IMR-90 (cell line): ENCODE data around the gene SETD9. TPM values are rescaled to one million over a fixed set of nuclear protein-coding genes. Genes with fewer than 3 reads are reported as not detected.

Experiments used
- ATAC-seq: fragments of 200-7000 bp; cut with Tn5 transposase; 2 replicates; pipeline ENCODE4 v1.9.1; 2020; ENCODE audit warnings: low read depth, mild to moderate bottlenecking, moderate library complexity
- BruUV-seq: library from RNA; stranded (reverse); fragments of 400-500 nt; replicated peaks from 2 replicates; lab custom pipeline; 2021; lab: Mats Ljungman, UMichigan
- CTCF ChIA-PET: fragments of 300-600 bp; formaldehyde crosslinking; extraction: SDS; loops from one replicate; lab custom pipeline; 2021; ENCODE audit warnings: antibody characterized with exemption; lab: Yijun Ruan, JAX
- POLR2A ChIA-PET: fragments of 300-600 bp; sonication (Branson Sonifier 250); formaldehyde crosslinking; loops from one replicate; lab custom pipeline; 2022; ENCODE audit warnings: antibody characterized with exemption; ENCODE audit not compliant: unreplicated experiment; lab: Charles Lee
- DNase-seq: peaks from one replicate; pipeline ENCODE4 v3.0.0; 2013
- H2AFZ ChIP-seq: replicated peaks from 2 replicates; pipeline ENCODE3; 2013; ENCODE audit warnings: low read length, mild to moderate bottlenecking; ENCODE audit not compliant: poor library complexity
- H2AK5ac ChIP-seq: 2 replicates; pipeline ENCODE4 v1.6.1; 2013; ENCODE audit warnings: low read depth, low read length, inconsistent platforms
- H2AK9ac ChIP-seq: replicated peaks from 2 replicates; pipeline ENCODE3; 2013; ENCODE audit warnings: mild to moderate bottlenecking, low read depth, low read length, moderate library complexity; ENCODE audit not compliant: poor library complexity
- H2BK120ac ChIP-seq: 2 replicates; pipeline ENCODE4 v1.6.1; 2013; ENCODE audit warnings: low read depth, low read length, inconsistent platforms
- H2BK15ac ChIP-seq: 3 replicates; pipeline ENCODE4 v1.6.1; 2013; ENCODE audit warnings: low read depth, low read length, inconsistent platforms
- H2BK20ac ChIP-seq: 2 replicates; pipeline ENCODE4 v1.6.1; 2013; ENCODE audit warnings: low read depth, mild to moderate bottlenecking, inconsistent platforms, low read length, moderate library complexity
- H2BK5ac ChIP-seq: 2 replicates; pipeline ENCODE4 v1.6.1; 2013; ENCODE audit warnings: mild to moderate bottlenecking, low read depth, low read length, inconsistent platforms; ENCODE audit not compliant: poor library complexity, severe bottlenecking
- H3K14ac ChIP-seq: replicated peaks from 2 replicates; pipeline ENCODE4 v1.6.1; 2013; ENCODE audit warnings: low read depth, low read length, inconsistent platforms
- H3K18ac ChIP-seq: 2 replicates; pipeline ENCODE4 v1.6.1; 2013; ENCODE audit warnings: low read depth, low read length, control low read depth
- H3K23ac ChIP-seq: 2 replicates; pipeline ENCODE4 v1.6.1; 2013; ENCODE audit warnings: low read depth, low read length, inconsistent platforms
- H3K27ac ChIP-seq: 2 replicates; pipeline ENCODE4 v1.5.1; 2013; ENCODE audit warnings: mild to moderate bottlenecking, control low read depth, low read length; ENCODE audit not compliant: insufficient read depth
- H3K27me3 ChIP-seq: 2 replicates; pipeline ENCODE4 v1.6.1; 2013; ENCODE audit warnings: low read length; ENCODE audit not compliant: control insufficient read depth, insufficient read depth
- H3K36me3 ChIP-seq: 2 replicates; pipeline ENCODE4 v1.6.1; 2013; ENCODE audit warnings: low read length, mixed read lengths; ENCODE audit not compliant: control insufficient read depth, insufficient read depth
- H3K4ac ChIP-seq: 2 replicates; pipeline ENCODE4 v1.6.1; 2013; ENCODE audit warnings: low read depth, low read length, inconsistent platforms
- H3K4me1 ChIP-seq: 2 replicates; pipeline ENCODE4 v1.6.1; 2013; ENCODE audit warnings: low read length, mixed read lengths; ENCODE audit not compliant: control insufficient read depth, insufficient read depth
- H3K4me2 ChIP-seq: 2 replicates; pipeline ENCODE4 v1.6.1; 2013; ENCODE audit warnings: low read depth, mild to moderate bottlenecking, control low read depth, low read length, moderate library complexity
- H3K4me3 ChIP-seq: 2 replicates; pipeline ENCODE4 v1.5.1; 2013; ENCODE audit warnings: low read depth, mild to moderate bottlenecking, control low read depth, low read length, moderate library complexity; ENCODE audit not compliant: insufficient read depth
- H3K56ac ChIP-seq: 2 replicates; pipeline ENCODE4 v1.6.1; 2013; ENCODE audit warnings: low read length, inconsistent platforms; ENCODE audit not compliant: insufficient read depth; ENCODE audit errors: extremely low read depth
- H3K79me1 ChIP-seq, 2 experiments: 2 replicates each; pipeline ENCODE4 v1.6.1; 2013; ENCODE audit warnings: low read length in 2 of 2, inconsistent platforms in 1 of 2, low read depth in 1 of 2
- H3K9ac ChIP-seq: 2 replicates; pipeline ENCODE4 v1.6.1; 2013; ENCODE audit warnings: low read depth, low read length, control low read depth
- H3K9me1 ChIP-seq: 2 replicates; pipeline ENCODE4 v1.6.1; 2013; ENCODE audit warnings: low read length, inconsistent platforms; ENCODE audit not compliant: insufficient read depth
- H3K9me3 ChIP-seq: 2 replicates; pipeline ENCODE4 v1.6.1; 2013; ENCODE audit warnings: low read length; ENCODE audit not compliant: control insufficient read depth, insufficient read depth
- H4K20me1 ChIP-seq: 2 replicates; pipeline ENCODE4 v1.6.1; 2013; ENCODE audit warnings: low read length, inconsistent platforms; ENCODE audit not compliant: insufficient read depth
- H4K5ac ChIP-seq: 2 replicates; pipeline ENCODE4 v1.6.1; 2013; ENCODE audit warnings: mild to moderate bottlenecking, low read depth, low read length, control low read depth
- H4K8ac ChIP-seq, 2 experiments: 2 replicates each; pipeline ENCODE4 v1.6.1; 2013; ENCODE audit warnings: low read depth in 2 of 2, low read length in 2 of 2, control low read depth in 1 of 2, inconsistent platforms in 1 of 2
- H4K91ac ChIP-seq: 2 replicates; pipeline ENCODE4 v1.6.1; 2013; ENCODE audit warnings: low read depth, low read length, inconsistent platforms; ENCODE audit not compliant: insufficient read depth
- MAFK ChIP-seq: IDR thresholded peaks from 2 replicates; pipeline ENCODE4 v1.6.1; 2012; ENCODE audit warnings: low read depth, low read length, improper control_type of control experiment
- MXI1 ChIP-seq: IDR thresholded peaks from 2 replicates; pipeline ENCODE4 v1.6.1; 2012; ENCODE audit warnings: low read depth, mild to moderate bottlenecking, low read length, moderate library complexity, borderline replicate concordance
- WGBS, 2 experiments: methylation state at CpG; one replicate each; pipeline versions ENCODE4 v1.1.5 to v1.1.7; 2013; ENCODE audit warnings: missing lambda C conversion rate in 2 of 2; ENCODE audit not compliant: insufficient read length in 1 of 2; ENCODE audit errors: extremely low coverage in 2 of 2; 5-methylcytosine and 5-hydroxymethylcytosine counted together
- dilution Hi-C: fragments of 300-500 bp; cut with HindIII; formaldehyde crosslinking; loops from one replicate; pipeline ENCODE4 v1.14.3; 2018; ENCODE audit warnings: low sequenced_read_pairs; ENCODE audit not compliant: unreplicated experiment
- in situ Hi-C: fragments of 300-500 bp; cut with MboI; formaldehyde crosslinking; loops from 3 replicates; pipeline ENCODE4 v1.14.3; 2019; ENCODE audit warnings: low sequenced_read_pairs, inconsistent platforms, mixed read lengths
- intact Hi-C: fragments of 100-400 bp; cut with micrococcal nuclease; formaldehyde crosslinking; loops from 2 replicates; pipeline ENCODE4 v1.10.0; 2022
- polyA plus RNA-seq, 3 experiments: library from polyadenylated mRNA; depleted of rRNA; stranded (reverse); fragments of >200 nt; gene quantifications; 2 replicates each; pipeline ENCODE4 v1.2.3, GENCODE V29; 2012; ENCODE audit warnings: low replicate concordance in 1 of 3
- total RNA-seq: library from RNA; depleted of rRNA; stranded (reverse); fragments of >200 nt; gene quantifications from 2 replicates; pipeline ENCODE4 v1.2.3, GENCODE V29; 2012

Gene SETD9
- total and polyA plus RNA-seq, 2 of the 4 experiments (the other 2 are of a cell fraction), result 3.9 to 8.1 TPM

GRCh38 chr5:56910210-56910965, 992 bp downstream of the SETD9 start:
- Histone ChIP-seq H3K14ac (peak overlapping the region; percentile 79), H3K18ac (peak overlapping the region; percentile 14), H3K9ac (peak overlapping the region; percentile 81), H2BK15ac (no peak overlapping the region), H4K20me1 (no peaks in the 10 kb centered on the region), H3K9me1 (no peaks in the 10 kb centered on the region), H3K23ac (peak overlapping the region; percentile 63), H3K27ac (peak overlapping the region; percentile 71), H2AK5ac (peak overlapping the region; percentile 41; the same call in 1 of the 2 replicates), H3K9me3 (no peaks in the 10 kb centered on the region), H2BK20ac (no peak overlapping the region), H3K4me1 (no peaks in the 10 kb centered on the region), H4K8ac (peak overlapping the region; percentile 65 to 94), H2BK5ac (peak overlapping the region; percentile 40), H3K27me3 (no peaks in the 10 kb centered on the region), H3K36me3 (no peaks in the 10 kb centered on the region), H3K79me1 (peaks cover 0 to 3% of the 10 kb centered on the region in 2 experiments; a peak in 1 of 4 replicates), H3K4ac (peak overlapping the region; percentile 66), H4K91ac (peak overlapping the region; percentile 63), H2AFZ (peak overlapping the region; percentile 91), H4K5ac (peak overlapping the region; percentile 68), H2AK9ac (peak overlapping the region; percentile 10), H3K56ac (peak overlapping the region; percentile 88), H3K4me3 (peak overlapping the region; percentile 57), H3K4me2 (peak overlapping the region; percentile 79), H2BK120ac (peak overlapping the region; percentile 47)
- no peak for TF ChIP-seq MAFK
- TF ChIP-seq MXI1, result 0 out of 2 replicates have a peak, but pooled peaks have one; percentile 37
- TSS peak; percentile 73 for BruUV-seq
- in situ Hi-C loops, result loop anchor here (25.0 kb wide), 1 partner anchor 1552 kb away; the partner anchor contains the start of gene PLK2
- WGBS, 2 experiments, result 4% methylated on average over 22 of the region's 29 CpGs; no CpG with 5 or more reads in 1 of the 2 experiments
- CTCF ChIA-PET, result interaction anchor here (0.8 to 1.2 kb wide), 2 partner anchors 9 to 10 kb away, joined by 3 read pairs; no protein-coding TSS in a partner anchor
- dilution Hi-C loops, result no loop called here
- POLR2A ChIA-PET, result no interaction called here
- peak; percentile 16 for ATAC-seq
- intact Hi-C loops, result no loop called here
- DNase-seq, result no peak
